ENCODE results near the gene DPYSL3.

DPYSL3 gene

DNA sequence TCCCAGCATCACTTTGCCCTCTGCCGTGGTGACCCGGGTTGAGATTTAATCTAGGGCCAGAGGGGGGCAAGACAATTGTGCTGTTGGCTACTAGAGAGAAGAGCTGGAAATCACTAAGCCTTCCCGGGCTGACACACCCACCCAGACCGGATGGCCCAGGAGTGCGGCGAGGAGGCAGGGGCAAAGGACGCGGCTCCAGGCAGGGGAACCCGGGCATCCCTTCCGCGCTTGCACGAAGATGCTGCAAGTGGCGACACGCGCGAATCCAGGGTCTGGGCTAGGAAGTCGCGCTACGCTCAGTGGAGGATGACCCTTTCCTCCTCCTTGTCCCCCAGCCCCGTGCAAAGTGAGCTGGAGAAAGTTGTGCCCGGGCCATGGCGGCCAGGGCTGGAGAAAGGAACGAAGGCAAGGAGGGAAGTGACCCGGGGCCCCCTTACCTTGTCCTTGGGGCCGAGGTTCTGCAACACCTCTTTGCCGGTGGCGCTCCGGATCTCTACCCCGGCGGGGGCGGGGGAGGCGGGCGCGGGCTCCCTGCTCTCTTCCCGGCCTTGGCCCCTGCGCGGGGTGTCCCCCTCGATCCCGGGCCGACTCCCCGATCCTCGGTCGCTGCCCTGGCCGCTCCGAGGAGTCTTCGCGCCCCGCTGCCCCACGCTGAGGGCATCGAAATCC, 693 bp downstream of the DPYSL3 start:
- DNase-seq = peak; percentile 43
- H3K36me3 ChIP-seq (ENCODE audit: control insufficient read depth in 1 of 2, insufficient read depth in 2 of 2, low read depth in 1 of 2, low read length in 2 of 2) = no peaks in the 10 kb centered on the region
- peak overlapping the region; percentile 86 for H3K4me2 ChIP-seq (ENCODE audit: low read length, poor library complexity, severe bottlenecking)
- no peak overlapping the region for H3K27ac ChIP-seq (ENCODE audit: low read length, poor library complexity, severe bottlenecking)
- no peaks in the 10 kb centered on the region for H3K27me3 ChIP-seq (ENCODE audit: control insufficient read depth in 1 of 2, insufficient read depth in 1 of 2, low read length in 2 of 2)
- H3K79me1 ChIP-seq (replicated peaks; ENCODE audit: low read length, poor library complexity, severe bottlenecking) = peaks cover 3% of the 10 kb centered on the region
- H3K18ac ChIP-seq (ENCODE audit: low read depth in 1 of 2, low read length in 2 of 2) = peak overlapping the region; percentile 76 to 98
- H3K9ac ChIP-seq (ENCODE audit: low read length) = peak overlapping the region; percentile 91
- peaks cover 3% of the 10 kb centered on the region for H3K4me1 ChIP-seq (ENCODE audit: control insufficient read depth, insufficient read depth, low read depth, low read length)
- H2BK15ac ChIP-seq (ENCODE audit: low read depth, poor library complexity, severe bottlenecking) = peak overlapping the region; percentile 53
- H3K23ac ChIP-seq (ENCODE audit: low read length in 2 of 2) = peak overlapping the region in 1 of 2 experiments; percentile 100
- H2AFZ ChIP-seq (ENCODE audit: low read depth, low read length) = peak overlapping the region; percentile 99
- peak overlapping the region; percentile 0 to 97 for H2BK12ac ChIP-seq (ENCODE audit: low read length in 2 of 2)
- H4K8ac ChIP-seq (ENCODE audit: low read length) = peak overlapping the region; percentile 10
- no peak overlapping the region for H2AK5ac ChIP-seq (ENCODE audit: low read length, severe bottlenecking)
- H4K91ac ChIP-seq (ENCODE audit: low read length) = peak overlapping the region; percentile 90
- peak overlapping the region; percentile 68 to 93 for H3K4ac ChIP-seq (ENCODE audit: low read depth in 1 of 2, low read length in 2 of 2)
- peak overlapping the region in 1 of 2 experiments; percentile 99 for H3K14ac ChIP-seq (ENCODE audit: low read length in 2 of 2)
- peak overlapping the region; percentile 55 for H2BK120ac ChIP-seq (ENCODE audit: low read depth, low read length)
- H3K9me3 ChIP-seq (ENCODE audit: control insufficient read depth, low read length) = no peaks in the 10 kb centered on the region
- H3K4me3 ChIP-seq (ENCODE audit: insufficient read depth in 1 of 2, low read depth in 1 of 2, low read length in 2 of 2) = peak overlapping the region; percentile 89 to 93
- peak overlapping the region; percentile 48 for H2BK5ac ChIP-seq (ENCODE audit: low read depth, low read length, poor library complexity, severe bottlenecking)
- under 1% methylated on average over 40 of the region's 50 CpGs for WGBS

GRCh38 chr5:147508711-147509040, 1.2 kb downstream of the DPYSL3 start:
- no peak overlapping the region for H4K91ac ChIP-seq (ENCODE audit: low read length)
- peaks cover 3% of the 10 kb centered on the region for H3K79me1 ChIP-seq (replicated peaks; ENCODE audit: low read length, poor library complexity, severe bottlenecking)
- no peak overlapping the region for H3K23ac ChIP-seq (ENCODE audit: low read length in 2 of 2)
- H3K36me3 ChIP-seq (ENCODE audit: control insufficient read depth in 1 of 2, insufficient read depth in 2 of 2, low read depth in 1 of 2, low read length in 2 of 2) = no peaks in the 10 kb centered on the region
- WGBS = 27% methylated on average over 5 of the region's 7 CpGs
- no peak overlapping the region for H3K4ac ChIP-seq (ENCODE audit: low read depth in 1 of 2, low read length in 2 of 2)
- peak overlapping the region; percentile 89 to 93 for H3K4me3 ChIP-seq (ENCODE audit: insufficient read depth in 1 of 2, low read depth in 1 of 2, low read length in 2 of 2)
- no peak overlapping the region for H4K8ac ChIP-seq (ENCODE audit: low read length)
- H2BK15ac ChIP-seq (ENCODE audit: low read depth, poor library complexity, severe bottlenecking) = no peak overlapping the region
- H3K27me3 ChIP-seq (ENCODE audit: control insufficient read depth in 1 of 2, insufficient read depth in 1 of 2, low read length in 2 of 2) = no peaks in the 10 kb centered on the region
- H3K14ac ChIP-seq (ENCODE audit: low read length in 2 of 2) = no peak overlapping the region
- no peak overlapping the region for H2BK120ac ChIP-seq (ENCODE audit: low read depth, low read length)
- no peak overlapping the region for H2AK5ac ChIP-seq (ENCODE audit: low read length, severe bottlenecking)
- H3K4me1 ChIP-seq (ENCODE audit: control insufficient read depth, insufficient read depth, low read depth, low read length) = peaks cover 3% of the 10 kb centered on the region
- peak overlapping the region in 1 of 2 experiments; percentile 97 for H2BK12ac ChIP-seq (ENCODE audit: low read length in 2 of 2)
- H2AFZ ChIP-seq (ENCODE audit: low read depth, low read length) = peak overlapping the region; percentile 99
- peak overlapping the region; percentile 86 for H3K4me2 ChIP-seq (ENCODE audit: low read length, poor library complexity, severe bottlenecking)
- H3K9me3 ChIP-seq (ENCODE audit: control insufficient read depth, low read length) = no peaks in the 10 kb centered on the region
- no peak overlapping the region for H3K27ac ChIP-seq (ENCODE audit: low read length, poor library complexity, severe bottlenecking)
- DNase-seq = peak; percentile 54
- H2BK5ac ChIP-seq (ENCODE audit: low read depth, low read length, poor library complexity, severe bottlenecking) = no peak overlapping the region
- H3K9ac ChIP-seq (ENCODE audit: low read length) = peak overlapping the region; percentile 91
- peak overlapping the region in 1 of 2 experiments; percentile 98 for H3K18ac ChIP-seq (ENCODE audit: low read depth in 1 of 2, low read length in 2 of 2)

GRCh38 chr5:147507480-147508126, 2.3 kb downstream of the DPYSL3 start:
- Histone ChIP-seq H4K8ac (ENCODE audit: low read length) (no peak overlapping the region), H2BK12ac (ENCODE audit: low read length in 2 of 2) (no peak overlapping the region), H3K9ac (ENCODE audit: low read length) (peak overlapping the region; percentile 91), H3K79me1 (replicated peaks; ENCODE audit: low read length, poor library complexity, severe bottlenecking) (peaks cover 3% of the 10 kb centered on the region), H3K27me3 (ENCODE audit: control insufficient read depth in 1 of 2, insufficient read depth in 1 of 2, low read length in 2 of 2) (no peaks in the 10 kb centered on the region), H3K27ac (ENCODE audit: low read length, poor library complexity, severe bottlenecking) (no peak overlapping the region), H2AFZ (ENCODE audit: low read depth, low read length) (no peak overlapping the region), H3K18ac (ENCODE audit: low read depth in 1 of 2, low read length in 2 of 2) (no peak overlapping the region), H3K4ac (ENCODE audit: low read depth in 1 of 2, low read length in 2 of 2) (no peak overlapping the region), H2BK5ac (ENCODE audit: low read depth, low read length, poor library complexity, severe bottlenecking) (no peak overlapping the region), H2BK120ac (ENCODE audit: low read depth, low read length) (no peak overlapping the region), H4K91ac (ENCODE audit: low read length) (no peak overlapping the region), H3K36me3 (ENCODE audit: control insufficient read depth in 1 of 2, insufficient read depth in 2 of 2, low read depth in 1 of 2, low read length in 2 of 2) (no peaks in the 10 kb centered on the region), H3K4me3 (ENCODE audit: insufficient read depth in 1 of 2, low read depth in 1 of 2, low read length in 2 of 2) (peak overlapping the region in 1 of 2 experiments; percentile 93), H3K9me3 (ENCODE audit: control insufficient read depth, low read length) (no peaks in the 10 kb centered on the region), H3K23ac (ENCODE audit: low read length in 2 of 2) (no peak overlapping the region), H3K14ac (ENCODE audit: low read length in 2 of 2) (no peak overlapping the region), H3K4me1 (ENCODE audit: control insufficient read depth, insufficient read depth, low read depth, low read length) (peaks cover 6% of the 10 kb centered on the region), H2AK5ac (ENCODE audit: low read length, severe bottlenecking) (no peak overlapping the region), H3K4me2 (ENCODE audit: low read length, poor library complexity, severe bottlenecking) (no peak overlapping the region), H2BK15ac (ENCODE audit: low read depth, poor library complexity, severe bottlenecking) (no peak overlapping the region)
- WGBS = 46% methylated on average over 2 of the region's 7 CpGs
- peak; percentile 63 for DNase-seq

DNA sequence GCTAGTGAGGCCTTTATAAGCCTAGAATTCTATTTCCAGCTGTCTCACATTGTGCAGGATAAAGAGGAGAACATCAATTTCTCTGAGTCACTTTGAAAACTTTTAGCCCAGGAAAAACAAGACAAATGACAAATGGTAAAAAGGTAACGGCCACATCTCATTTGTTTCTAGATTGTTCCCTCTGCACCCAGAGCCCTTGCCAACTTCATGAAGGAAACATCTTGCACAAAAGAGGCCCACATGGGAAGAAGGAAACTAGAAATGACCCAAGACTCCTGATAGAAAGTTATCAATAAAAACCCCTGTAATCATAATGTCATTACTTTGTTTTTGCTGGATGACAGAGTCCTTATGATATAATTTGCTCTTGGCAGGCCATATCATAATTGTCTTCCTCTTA, 5.3 kb downstream of the DPYSL3 start:
- Histone ChIP-seq H3K18ac (ENCODE audit: low read depth in 1 of 2, low read length in 2 of 2) (no peak overlapping the region), H3K79me1 (replicated peaks; ENCODE audit: low read length, poor library complexity, severe bottlenecking) (peaks cover 8% of the 10 kb centered on the region), H3K27ac (ENCODE audit: low read length, poor library complexity, severe bottlenecking) (peak overlapping the region; percentile 38), H3K4me3 (ENCODE audit: insufficient read depth in 1 of 2, low read depth in 1 of 2, low read length in 2 of 2) (no peak overlapping the region), H4K91ac (ENCODE audit: low read length) (no peak overlapping the region), H2BK12ac (ENCODE audit: low read length in 2 of 2) (no peak overlapping the region), H2AK5ac (ENCODE audit: low read length, severe bottlenecking) (no peak overlapping the region), H3K9ac (ENCODE audit: low read length) (peak overlapping the region; percentile 25), H2AFZ (ENCODE audit: low read depth, low read length) (no peak overlapping the region), H2BK120ac (ENCODE audit: low read depth, low read length) (no peak overlapping the region), H3K14ac (ENCODE audit: low read length in 2 of 2) (no peak overlapping the region), H3K4me2 (ENCODE audit: low read length, poor library complexity, severe bottlenecking) (no peak overlapping the region), H3K23ac (ENCODE audit: low read length in 2 of 2) (no peak overlapping the region), H3K36me3 (ENCODE audit: control insufficient read depth in 1 of 2, insufficient read depth in 2 of 2, low read depth in 1 of 2, low read length in 2 of 2) (no peaks in the 10 kb centered on the region), H2BK5ac (ENCODE audit: low read depth, low read length, poor library complexity, severe bottlenecking) (no peak overlapping the region), H3K4ac (ENCODE audit: low read depth in 1 of 2, low read length in 2 of 2) (no peak overlapping the region), H3K27me3 (ENCODE audit: control insufficient read depth in 1 of 2, insufficient read depth in 1 of 2, low read length in 2 of 2) (no peaks in the 10 kb centered on the region), H2BK15ac (ENCODE audit: low read depth, poor library complexity, severe bottlenecking) (no peak overlapping the region), H3K4me1 (ENCODE audit: control insufficient read depth, insufficient read depth, low read depth, low read length) (peaks cover 2% of the 10 kb centered on the region), H3K9me3 (ENCODE audit: control insufficient read depth, low read length) (no peaks in the 10 kb centered on the region), H4K8ac (ENCODE audit: low read length) (no peak overlapping the region)
- 43% methylated on average over 1 of the region's 1 CpG for WGBS
- DNase-seq = no peak
